GM21717 (cell line): Measurements from ENCODE around the gene EEPD1.
A peak's percentile ranks its signal among the peaks of the same experiment; 100 is the strongest.
"Not testable (repeated sequence)": the region's sequence is repeated elsewhere in the genome, so short reads cannot be mapped to it uniquely, and the experiment has no call there.

Source experiments
- ATAC-seq: cut with Tn5 transposase; IDR thresholded peaks from one replicate; pipeline ENCODE4 v1.9.1; 2021; ENCODE audit warnings: mild to moderate bottlenecking, moderate library complexity; ENCODE audit not compliant: unreplicated experiment

The EEPD1 gene

DNA sequence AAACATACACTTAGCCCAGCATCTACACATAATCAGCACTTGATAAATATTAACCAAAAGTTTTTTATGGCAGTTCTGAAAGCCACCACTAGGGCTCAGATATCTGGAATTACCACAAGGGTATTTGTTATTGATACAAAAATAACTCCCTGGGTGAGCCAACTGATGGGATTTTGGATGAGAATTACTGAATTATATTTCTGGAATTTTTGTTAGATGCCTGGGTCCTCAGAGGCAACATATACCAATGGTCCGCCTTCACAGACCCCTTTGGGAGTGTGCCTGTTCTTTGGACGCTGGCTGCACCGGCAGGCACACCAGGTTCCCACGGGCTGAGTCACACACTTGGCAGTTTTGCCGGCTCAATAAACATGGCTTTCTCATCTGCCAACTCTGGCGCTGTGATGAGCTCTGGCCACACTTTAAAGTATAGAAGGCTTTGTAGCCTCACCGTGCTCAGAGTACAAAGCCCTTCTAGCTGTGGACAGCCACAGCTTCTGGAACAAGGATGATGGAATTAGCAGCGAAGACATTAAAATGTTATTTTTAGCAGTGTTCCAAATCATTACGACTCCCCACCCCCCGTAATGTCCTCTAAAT lies 24.5 kb upstream of the EEPD1 start:
- ATAC-seq: no peak

DNA sequence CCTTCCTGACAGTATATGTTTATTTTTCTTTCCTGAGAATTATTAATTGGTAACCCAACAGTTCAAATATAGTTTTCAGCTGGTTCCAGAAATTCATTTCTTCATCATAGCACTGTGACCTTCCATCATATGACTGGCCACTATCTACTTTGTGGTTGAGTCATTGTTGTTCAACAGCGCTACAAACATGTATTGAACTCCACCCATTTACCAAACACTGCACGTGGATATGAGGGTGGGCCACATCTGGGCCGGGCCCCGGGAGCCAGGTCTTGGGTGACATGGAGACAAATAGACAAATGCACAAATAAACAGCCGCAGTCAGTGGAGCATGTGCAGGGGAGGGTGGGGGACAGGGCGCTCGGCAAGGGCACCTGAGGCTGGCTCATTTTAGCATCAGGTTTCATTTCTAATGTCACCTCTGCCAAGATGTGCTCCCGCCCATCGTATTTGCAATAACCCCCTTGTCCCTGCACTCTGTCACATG lies 24.0 kb upstream of the EEPD1 start:
- ATAC-seq: no peak

DNA sequence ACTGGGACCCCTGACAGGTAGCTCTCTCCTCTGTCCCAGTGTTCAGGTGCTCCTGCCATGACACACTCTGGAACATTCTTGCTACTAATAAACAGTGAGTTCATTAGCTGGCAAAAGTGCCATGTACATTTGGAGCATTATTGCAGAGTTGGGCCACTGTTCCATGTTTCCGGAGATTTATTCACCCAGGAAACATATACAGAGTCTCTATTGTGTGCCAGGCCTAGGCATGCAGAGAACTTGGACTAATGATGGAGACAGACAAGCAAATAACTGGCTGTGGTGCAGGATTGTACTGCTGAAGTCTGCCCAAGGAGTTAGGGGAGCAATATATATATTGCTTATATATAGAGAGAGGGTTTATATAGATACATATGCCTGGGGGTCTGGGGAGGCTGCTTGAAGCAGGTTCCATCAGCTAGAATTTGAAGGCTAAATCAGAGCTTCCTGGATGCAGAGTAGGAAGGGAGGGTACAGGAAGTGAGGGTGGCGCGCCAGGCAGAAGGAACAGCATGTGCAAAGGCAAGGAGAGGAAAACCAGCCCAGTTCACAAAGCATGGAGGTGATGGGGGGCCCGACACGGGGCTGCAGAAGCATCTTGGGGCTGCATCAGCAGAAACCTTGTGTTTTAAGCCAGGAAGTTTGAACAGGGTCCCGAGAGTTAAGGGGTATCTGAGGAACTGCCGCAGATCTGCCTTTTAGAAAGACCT lies 22.7 kb upstream of the EEPD1 start:
- ATAC-seq: no peak

DNA sequence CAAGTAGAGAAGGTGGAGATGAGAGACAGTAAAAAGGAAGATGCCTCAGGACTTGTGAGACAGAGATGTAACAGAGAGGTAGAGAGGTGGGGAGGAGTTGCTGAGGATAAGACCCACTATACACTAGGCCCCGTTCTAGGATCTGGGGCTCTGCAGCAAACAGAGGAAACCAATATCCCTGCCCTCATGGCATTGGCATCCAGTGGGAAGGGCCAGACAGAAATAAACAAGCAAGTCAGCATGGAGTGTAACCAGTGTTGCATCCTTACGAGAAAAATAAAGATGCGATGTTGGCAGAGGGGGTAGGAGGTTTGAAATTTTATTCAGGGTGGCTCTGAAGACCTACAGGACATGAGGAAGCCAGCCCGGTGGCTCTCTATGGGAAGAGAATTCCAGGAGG lies 22.0 kb upstream of the EEPD1 start:
- no peak for ATAC-seq

DNA sequence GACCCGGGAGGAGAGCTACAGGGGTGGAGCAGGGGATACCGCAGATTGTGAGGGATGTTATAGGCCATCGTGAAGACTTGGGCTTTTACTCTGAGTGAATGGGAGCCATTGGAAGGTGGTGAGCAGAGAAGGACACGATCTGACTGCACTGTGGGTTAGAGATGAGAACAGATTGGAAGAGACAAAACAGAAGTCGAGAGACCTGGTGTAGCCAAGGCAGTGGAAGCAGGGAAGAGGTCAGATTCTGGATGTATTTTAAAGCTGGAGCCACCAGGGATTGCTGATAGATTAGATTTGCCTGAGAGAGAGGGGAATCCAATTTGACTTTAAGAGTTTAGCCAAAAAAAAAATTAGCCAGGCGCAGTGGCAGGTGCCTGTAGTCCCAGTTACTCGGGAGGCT lies 21.6 kb upstream of the EEPD1 start:
- no peak for ATAC-seq

DNA sequence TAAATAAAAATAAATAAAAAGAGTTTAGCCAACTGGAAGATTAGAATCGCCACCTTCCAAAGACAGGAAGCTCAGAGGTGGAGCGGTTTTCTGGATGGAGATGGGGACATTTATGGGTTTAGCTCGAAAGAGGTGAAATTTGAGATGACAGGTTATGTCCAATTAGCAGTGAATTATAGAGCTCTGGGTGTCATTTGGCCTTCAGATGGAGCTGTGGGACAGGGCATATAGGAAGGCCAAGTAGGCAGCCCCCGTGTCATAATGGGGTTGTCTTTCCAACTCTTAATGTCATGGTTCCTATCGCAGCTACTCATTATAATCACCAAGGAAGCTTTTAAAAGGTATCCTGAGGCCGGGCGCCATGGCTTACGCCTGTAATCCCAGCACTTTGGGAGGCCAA lies 21.0 kb upstream of the EEPD1 start:
- no peak for ATAC-seq

DNA sequence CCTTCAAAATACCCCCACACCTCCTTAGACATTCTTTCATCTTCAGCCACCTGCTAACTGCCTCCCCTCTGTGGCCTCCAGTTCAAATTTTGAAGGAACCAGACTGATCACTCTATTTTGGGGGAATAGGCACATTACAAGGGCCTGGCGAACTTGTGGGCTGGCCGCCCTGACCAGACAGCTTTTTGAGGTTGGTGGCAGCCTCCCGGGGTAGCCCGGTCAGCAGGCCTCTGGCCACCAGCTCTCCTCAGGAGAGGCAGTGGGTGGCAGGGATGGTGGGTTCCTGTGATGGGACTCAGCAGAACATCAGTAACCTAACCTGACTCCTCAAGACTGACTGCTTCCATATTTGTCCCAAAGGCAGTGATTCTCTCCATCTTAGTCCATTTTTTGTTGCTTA lies 17.4 kb upstream of the EEPD1 start:
- no peak for ATAC-seq

DNA sequence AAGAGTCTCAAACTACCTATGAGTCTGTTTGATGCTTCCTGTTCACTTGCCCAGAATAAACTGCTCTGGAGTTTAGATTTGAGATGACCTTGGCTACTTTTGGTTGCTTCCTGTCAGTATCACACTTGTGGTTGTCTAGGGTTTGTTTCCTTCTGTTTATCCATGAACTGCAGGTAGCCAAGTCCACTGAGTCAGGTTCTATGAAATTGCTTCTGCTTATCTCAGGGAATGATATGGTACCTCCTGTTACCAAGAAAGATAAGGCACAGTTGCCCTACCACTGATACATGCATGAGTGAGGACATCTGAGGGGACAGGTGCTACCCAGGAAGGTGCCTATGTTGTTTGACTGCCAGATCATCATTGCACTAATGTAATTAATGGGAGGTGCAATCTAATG lies 15.8 kb upstream of the EEPD1 start:
- no peak for ATAC-seq

DNA sequence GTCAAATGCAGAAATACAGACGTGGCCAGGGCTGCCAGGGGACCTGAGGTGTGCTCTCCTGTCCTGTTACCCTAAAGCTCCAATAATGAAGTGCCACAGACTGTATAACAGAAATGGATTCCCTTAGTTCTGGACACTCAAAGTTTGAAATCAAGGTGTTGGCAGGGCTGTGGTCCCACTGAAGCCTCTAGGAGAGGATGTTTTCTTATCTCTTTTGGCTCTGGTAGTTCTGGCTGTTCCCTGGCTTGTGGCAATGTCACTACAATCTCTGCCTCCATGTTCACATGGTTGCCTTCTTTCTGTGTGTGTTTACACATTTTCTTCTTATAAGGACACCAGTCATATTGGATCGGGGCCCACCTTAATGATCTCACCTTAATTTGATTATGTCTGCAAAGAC lies 15.3 kb upstream of the EEPD1 start:
- ATAC-seq: no peak

DNA sequence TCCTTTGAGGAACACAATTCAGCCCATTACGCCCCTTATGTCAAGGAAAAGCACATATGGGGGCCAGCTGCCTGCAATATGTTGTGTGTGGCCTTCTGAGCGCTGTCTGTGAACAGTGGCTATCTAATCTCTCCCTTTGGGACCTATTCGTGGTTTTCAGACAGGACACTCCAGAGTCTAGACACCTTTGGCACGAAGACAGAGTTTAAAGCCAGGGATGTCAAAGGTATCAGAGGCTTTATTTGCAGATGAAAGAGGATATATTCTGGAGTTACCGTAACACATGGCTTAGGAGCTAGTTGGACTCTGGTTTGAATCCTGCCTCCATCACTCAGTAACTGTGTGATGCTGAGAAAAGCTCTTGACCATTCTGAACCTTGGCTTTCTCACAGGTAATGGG lies 14.8 kb upstream of the EEPD1 start:
- ATAC-seq: no peak

DNA sequence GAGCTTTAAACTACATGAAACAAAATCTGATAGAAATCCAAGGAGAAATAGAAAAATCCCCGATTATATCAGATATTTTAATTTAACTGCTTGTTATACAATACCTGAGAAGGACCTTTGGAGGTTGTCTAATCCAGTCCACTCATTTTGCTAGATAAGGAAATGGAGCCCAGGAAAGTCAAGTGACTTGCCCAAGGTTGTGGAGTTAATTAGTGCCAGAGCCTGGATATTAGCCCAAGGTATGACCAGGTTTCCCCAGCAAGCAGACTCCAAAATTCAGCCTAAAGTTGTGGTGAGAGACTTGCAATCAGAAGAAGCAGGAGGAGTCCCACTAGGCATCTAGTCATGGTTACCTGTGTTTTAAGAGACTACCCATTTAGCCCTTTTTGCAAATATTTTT lies 11.7 kb upstream of the EEPD1 start:
- ATAC-seq: no peak

DNA sequence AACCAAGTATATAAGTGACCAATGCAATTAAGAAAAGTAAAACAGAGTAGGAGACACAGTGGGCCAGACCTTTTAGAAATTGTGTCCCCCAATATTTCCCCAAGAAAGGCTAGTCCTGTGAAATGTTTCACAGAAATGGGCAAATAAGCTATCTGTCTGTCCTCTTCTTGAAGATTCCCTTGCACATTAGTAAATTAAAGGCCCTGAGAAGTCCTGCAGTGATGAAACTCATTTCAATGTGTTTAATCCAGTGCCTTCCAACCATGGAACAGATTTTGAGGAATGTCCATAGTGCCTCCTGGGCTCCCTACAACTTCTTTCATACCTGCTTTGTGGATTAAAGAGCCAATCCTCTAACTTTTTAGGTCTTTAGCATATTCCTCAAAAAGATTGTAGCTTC lies 11.2 kb upstream of the EEPD1 start:
- ATAC-seq: no peak

DNA sequence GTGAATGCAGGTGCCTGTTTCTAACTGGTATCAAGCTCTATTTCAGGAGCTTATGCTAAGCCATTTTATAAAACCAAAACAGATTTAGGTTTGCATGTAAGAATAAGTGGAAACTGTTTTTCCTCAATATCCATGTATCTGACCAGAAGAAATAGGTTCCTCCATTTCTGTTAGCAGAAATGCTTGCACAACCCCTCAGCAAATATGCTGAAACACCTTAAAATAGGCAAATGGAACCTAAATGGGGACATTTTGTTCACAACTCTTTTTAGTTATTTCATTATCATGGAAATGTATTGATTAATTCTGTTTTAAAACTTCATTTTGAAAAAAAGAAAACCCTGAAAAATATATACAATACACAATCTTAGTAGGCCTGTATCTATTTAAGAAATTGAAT lies 8.9 kb upstream of the EEPD1 start:
- no peak for ATAC-seq

DNA sequence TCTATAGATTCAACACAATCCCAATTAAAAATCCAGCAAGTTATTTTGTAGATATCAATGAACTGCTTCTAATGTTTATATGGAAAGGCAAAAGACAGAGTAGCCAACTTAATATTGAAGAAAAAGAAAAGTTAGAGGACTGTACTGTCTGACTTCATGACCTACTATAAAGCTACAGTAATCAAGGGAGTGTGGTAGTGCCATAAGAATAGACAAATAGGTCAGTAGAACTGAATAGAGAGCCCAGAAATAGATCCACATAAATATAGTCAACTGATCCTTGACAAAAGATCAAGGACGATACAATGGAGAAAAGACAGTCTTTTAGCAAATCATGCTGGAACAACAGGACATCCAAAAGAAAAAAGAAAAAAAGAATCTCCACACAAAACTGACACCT lies 7.4 kb upstream of the EEPD1 start:
- ATAC-seq: no peak

DNA sequence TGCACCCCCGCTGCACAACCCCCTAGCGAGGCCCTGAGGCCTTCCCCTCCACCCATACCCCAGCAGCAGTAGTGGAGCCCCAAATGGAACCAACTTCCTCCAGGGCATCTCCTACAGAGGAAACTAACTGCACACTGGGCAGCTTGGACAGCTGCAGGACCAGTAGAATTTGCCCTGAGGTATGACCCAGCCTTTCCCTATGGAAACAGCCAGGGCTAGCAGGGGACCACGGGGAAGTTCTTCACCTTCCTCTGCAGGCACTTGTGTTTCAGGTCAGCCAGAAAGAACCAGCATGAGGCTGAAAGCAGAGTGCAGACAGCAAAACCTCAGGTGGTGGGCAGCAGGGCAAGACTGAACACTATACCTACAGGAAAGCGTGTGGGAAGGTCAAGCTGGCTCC lies 5.7 kb upstream of the EEPD1 start:
- no peak for ATAC-seq

DNA sequence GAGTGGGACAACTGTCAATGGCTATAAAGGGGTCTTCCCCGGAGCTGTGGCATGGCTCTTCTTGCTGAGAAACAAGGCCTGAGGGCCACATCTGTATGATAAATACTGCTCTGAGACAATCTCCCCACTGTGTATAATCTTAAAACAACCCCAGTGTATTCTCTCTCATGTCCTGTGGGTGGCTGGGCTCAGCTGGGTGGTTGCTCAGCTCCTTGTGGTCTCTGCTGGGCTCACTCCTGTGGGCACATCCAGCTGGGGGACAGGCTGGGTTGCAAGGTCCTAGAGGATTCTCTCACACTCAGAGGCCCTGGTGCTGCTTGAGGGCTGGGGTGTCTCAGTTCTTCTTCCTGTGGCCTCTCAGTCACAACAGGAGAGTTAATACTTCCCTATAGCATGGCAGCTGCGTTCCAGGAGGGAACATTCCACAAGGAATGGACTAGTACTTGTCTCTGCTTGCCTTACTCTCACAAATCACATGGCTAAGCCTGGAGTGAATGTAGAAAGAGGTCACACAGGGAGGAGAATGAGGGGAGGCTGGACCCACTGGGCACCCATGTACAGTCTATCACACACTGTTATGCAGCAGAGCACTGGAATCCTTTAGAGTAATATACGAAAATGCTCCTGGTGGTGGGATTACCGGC lies 4.5 kb upstream of the EEPD1 start:
- ATAC-seq: no peak

DNA sequence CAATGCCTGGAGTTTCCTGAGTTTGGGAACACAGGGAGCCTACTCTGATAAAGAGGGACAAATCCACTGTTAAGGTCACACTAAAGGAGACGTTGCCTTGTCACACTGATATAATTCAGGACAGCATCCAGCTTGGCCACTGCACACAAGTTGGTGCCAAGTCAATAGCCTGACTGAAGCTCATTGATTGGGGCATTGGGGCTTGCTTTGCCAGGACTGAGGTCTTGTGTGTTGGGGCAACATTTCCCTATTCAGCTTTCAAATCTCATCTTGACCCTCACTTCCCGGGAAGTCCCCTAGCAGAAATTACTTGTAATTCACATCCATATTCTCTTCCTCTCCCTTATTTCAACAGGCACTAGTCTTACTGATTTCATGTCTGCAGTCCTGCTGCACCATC lies 3.8 kb upstream of the EEPD1 start:
- not testable (repeated sequence) for ATAC-seq

DNA sequence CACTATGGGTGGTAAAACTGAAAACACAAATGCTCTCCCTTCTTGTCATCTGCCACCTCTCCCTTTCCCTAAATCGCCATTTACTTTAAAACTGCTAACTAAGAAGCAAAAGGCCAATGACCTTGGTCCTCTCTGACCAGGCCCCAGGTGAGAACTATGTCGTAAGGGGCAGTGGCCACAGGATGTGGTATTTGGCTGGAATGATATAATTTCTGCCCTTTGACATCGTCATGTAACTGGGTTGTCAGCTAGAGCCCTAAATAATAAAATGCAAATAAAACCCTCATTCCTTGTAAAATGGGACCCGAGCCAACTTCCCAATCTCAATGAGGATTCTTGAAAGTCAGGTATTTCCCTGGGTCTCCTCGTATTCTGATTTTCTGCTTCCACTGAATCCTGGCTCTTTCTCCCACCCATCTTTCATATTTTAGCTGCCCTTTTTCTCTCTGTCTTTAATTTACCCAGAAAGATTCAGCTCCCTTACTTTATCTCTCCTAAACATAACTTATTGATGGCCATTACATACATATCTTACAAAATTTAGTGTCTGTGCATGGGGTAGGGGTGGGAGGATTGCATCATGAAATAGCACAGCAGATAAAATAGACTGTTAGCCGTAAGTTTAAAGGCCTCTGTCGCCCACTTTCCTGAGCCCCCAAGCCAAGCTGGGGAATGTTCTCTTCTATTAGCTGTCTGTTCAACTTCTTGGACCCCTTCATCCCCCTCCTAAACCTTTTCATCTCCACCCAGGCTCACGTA lies 3.2 kb upstream of the EEPD1 start:
- ATAC-seq: no peak

DNA sequence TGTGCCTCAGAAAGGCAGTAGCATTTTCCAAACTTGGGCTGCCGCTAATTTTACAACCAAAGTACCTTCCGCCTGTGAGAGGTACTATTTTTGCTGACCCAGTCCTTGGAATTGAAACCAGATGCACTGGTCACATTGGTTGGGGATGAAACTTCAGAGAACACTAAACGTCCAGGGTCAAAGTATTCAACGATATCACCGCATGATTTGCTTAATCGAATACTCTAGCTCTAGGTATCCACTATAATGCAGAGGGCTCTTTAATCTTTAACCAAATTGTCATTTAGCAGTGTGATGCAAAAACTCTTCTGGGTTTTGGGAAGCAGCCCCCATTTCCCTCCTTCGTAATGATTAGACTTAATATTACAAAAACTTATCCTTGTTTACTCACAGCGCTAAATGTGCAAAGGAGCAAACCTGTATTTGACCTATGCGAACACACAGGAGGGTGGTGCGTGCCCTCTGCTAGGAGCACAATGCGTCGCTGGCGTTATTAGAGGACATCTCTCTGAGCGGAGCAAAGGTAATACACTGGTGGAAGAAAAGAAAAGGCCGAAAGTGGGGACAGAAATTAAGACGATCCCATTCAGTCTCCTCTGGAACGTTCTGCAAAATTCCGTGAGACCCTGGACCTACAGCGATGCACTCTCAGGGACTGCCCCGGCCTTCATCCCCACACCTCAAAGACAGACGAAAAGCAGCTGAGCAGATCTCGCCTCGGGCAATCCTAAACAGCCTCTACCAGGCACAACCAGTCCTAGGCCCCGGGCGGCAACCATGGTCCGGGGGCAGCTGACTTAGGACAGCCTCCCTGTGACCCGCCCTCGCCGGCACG lies 916 bp upstream of the EEPD1 start:
- no peak for ATAC-seq

DNA sequence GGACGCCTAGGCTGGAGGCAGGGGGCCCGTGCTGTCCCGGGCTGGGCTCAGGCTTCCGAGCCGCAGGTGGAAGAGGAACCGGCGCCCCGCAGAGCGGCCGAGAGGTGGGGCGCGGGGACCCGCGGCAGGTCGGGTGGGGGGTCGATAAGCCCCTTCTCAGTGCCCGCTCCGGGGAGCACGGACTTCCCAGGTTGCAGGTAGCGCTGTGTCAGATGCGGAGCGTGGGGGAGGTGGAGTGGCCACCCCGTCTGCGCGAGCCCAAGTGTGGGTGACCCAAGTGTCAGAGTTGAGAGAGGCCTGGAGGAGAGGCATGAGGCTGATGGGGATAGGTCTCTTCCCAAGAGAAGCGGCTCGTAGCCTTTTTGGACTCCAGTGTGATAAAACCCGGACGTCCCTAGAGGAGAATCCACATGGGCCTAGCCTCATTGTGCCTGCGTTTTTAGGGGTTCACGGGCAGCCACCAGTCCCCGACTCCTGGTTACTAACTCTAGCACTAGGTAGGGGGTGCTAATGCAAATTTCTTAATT lies 580 bp downstream of the EEPD1 start:
- ATAC-seq: peak; percentile 27
